GM18909 (cell line): ENCODE results near the gene DYRK1A.

Experiments
- ATAC-seq: cut with Tn5 transposase; IDR thresholded peaks from one replicate; pipeline ENCODE4 v1.9.1; 2021; ENCODE audit warnings: mild to moderate bottlenecking; ENCODE audit not compliant: unreplicated experiment, poor library complexity

DYRK1A gene

GRCh38 chr21:37472581-37472980, 106.0 kb downstream of the DYRK1A start:
- no peak for ATAC-seq

GRCh38 chr21:37473491-37473890, 106.9 kb downstream of the DYRK1A start:
- ATAC-seq = no peak

GRCh38 chr21:37474342-37474741, 107.8 kb downstream of the DYRK1A start:
- no peak for ATAC-seq

DNA sequence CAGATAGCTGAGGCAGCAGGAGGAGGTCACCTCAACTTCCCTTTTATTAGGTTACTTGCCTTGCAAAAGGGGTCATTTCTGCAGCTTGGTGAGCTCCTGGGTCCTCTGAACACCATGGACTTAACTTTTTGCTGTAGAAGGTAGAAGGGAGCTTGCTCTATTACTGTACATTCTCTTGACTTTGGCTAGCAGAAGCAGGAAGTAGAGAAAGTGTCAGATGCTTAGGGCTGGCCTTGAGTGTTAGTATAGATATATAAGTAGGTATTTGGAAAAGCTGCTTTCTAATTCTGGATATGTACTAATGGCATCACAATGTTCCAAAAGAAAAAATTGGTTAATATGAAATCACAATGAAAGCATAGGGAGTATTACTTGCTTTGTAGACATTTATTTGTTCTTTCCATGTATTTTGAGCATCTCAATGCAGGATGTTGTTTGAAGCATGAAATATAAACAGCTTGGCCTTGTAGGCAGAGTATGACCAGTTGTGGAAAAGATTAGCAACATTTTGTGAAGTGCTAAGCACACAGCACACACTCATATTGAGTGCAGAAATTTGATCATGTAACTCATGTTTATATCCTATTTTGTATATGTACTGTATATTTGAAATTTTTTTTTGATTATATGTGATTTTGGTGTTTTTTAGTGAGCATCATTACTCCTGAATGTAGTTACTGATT, 108.8 kb downstream of the DYRK1A start:
- ATAC-seq = no peak

DNA sequence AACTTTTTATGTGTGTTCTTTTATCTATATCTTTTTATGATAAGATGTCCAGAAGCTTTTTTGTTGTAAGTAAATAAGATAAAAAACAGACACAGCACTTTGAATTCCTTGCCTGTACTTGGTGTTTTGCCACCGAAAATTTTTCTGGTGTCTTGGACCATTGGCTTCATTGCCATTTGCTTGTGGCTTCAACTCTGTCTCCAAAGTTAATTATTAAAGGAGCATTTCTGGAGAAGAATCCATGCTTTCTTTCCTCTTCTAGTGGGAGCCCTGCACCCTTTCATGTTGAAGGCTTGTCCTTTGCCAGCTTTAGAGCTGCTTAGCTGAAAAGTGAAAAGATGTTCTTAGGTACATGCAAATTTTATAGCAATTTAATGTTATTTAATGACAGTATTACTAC, 112.2 kb downstream of the DYRK1A start:
- no peak for ATAC-seq

- ATAC-seq = no peak
Measured at GRCh38 chr21:37483776-37484175, 117.2 kb downstream of the DYRK1A start.

- ATAC-seq = no peak
Measured at GRCh38 chr21:37484535-37485474, 118.2 kb downstream of the DYRK1A start.

DNA sequence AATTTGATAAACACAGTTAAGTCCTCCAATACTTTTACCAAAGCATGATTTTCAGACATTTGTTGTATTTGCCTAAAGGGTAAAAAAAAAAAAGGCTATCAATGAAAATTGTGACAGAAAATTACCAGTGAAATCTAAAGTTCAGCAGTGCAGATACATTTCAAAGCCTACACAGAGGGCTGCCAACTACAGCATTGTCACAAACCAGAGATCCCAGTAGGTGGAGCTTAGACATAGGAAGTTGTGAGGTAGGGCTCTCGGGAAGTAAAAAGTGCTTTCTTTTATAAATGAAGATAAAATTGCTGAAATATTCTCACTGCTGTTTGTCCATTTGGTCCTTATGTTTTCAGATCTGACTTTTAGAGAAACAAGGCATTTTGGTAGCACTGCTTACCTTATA, 123.0 kb downstream of the DYRK1A start:
- ATAC-seq = no peak

GRCh38 chr21:37490084-37490483, 123.5 kb downstream of the DYRK1A start:
- ATAC-seq = no peak

DNA sequence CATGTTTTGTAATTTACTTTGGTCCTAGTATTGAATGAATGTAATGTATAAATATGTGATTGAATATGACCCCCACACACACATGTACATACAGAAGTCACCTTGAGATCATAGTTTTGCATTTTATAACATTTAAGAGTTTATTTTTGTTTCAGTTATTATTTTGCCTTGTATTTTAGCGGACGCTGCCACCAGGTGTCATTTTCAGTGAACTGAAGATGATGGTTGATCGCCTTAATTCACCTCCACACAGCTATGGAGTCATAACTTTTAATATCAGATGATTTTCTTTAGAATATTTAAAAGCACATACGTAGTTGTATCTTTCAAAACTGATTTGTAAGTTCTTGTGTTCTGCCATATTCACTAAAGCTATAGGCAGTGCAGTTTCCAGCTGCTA, 130.4 kb downstream of the DYRK1A start:
- ATAC-seq = no peak

DNA sequence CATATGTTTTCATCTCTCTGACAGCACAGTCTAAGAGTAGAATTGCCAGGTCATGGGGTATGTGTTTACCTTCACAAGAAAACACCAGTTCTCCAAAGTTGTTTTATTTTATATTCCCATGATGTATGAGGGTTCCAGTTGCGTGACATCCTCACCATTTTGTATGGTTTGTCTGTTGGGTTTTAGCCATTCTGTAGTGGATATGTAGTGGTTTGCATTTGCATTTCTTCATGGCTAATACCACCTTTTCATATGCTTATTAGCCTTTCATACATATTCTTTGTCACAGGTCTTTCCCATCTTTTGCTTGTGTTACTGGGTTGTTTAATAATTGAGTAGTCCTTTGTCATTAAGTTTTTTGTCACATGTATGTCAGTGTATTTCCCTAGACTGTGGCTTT, 132.1 kb downstream of the DYRK1A start:
- no peak for ATAC-seq

DNA sequence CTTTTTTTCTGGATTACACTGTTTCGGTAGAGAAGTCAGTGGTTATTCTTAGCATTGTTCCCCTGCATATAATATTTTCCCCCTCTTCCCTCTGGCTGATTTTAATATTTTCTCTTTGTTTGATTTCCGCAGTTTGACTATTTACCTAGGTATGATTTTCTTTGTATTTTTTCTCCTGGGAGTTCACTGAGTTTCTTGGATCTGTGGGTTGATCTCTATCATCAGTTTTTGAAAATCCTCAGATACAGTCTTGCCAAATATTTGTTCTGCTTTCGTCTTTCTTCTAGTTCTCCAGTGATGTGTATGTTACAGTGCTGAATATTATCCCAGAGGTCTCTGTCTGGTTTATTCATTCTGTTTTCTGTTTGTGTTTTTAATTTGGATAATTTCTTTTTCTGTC, 136.4 kb downstream of the DYRK1A start:
- no peak for ATAC-seq

GRCh38 chr21:37503848-37504467, 137.4 kb downstream of the DYRK1A start:
- ATAC-seq = no peak

DNA sequence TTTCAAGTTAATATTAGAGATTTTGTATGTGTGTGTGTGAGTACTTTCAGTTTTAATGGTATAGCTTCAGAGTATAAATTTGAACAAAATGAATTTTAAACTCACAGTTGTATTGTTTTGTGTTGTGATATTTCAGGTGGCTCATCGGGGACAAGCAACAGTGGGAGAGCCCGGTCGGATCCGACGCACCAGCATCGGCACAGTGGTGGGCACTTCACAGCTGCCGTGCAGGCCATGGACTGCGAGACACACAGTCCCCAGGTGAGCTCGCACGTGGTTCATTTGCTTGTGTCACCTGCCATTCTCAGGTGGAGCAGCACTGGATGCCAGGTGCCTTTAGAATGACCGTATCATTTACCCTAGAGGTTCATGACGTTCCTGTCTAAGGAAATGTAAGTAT, 139.4 kb downstream of the DYRK1A start:
- ATAC-seq = no peak

- ATAC-seq = no peak
Measured at GRCh38 chr21:37507716-37508115, 141.1 kb downstream of the DYRK1A start.

- ATAC-seq = no peak
Measured at GRCh38 chr21:37508341-37508740, 141.8 kb downstream of the DYRK1A start.

DNA sequence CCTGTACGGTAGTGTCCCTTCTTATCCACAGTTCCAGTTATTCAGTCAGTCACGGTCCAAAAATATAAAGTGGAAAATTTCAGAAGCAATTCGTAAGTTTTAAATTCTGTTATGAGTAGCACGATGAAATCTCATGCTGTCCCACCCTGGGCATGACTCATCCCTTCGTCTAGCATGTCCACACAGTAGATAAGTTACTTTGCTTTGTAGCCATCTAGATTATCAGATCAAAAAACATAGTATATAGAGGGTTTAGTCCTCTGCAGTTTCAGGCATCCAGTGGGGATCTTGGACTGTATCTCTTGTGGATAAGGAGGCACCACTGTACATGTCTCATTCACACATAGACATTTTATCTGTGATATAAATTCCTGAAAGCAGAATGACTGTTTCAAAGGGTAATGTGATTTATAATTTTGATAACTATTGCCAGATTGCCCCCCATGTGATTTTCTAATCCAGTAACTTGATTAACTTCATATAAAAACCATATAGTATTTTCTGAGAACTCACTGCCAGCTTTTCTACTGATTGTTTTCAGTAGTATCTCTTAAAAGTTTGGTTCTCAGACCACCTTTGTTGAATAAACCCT, 143.3 kb downstream of the DYRK1A start:
- ATAC-seq = no peak

- no peak for ATAC-seq
Measured at GRCh38 chr21:37511848-37512247, 145.3 kb downstream of the DYRK1A start.

GRCh38 chr21:37513383-37513782, 146.8 kb downstream of the DYRK1A start:
- ATAC-seq = no peak

DNA sequence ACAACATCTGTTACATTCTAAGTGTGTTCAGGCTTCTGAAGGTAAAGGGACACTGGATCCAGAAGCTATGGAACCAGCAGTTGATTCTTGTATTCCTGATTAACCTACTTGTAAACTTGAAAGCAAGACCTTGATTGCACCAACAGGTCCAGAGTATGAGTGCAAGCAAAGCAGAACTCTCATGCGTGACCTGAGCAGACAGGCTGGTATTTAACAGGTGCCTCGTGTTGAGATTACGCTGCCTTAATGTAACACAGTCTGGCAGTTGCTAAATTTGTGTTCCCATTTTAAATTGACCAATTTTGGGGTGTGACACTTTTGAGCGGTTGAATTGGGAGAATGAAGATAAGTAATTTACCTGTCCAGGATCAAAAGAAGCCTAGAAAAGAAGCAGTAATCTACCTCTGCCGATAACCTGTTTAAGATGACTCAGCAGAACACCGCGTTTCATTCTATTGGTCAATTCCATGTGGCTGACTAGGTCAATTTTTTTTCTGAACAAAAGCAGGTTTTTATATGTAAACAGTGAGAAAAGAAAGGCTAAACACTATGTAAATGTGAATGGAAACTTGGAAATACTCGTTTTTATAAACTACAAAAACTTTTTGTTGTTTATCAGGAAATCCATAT, 147.6 kb downstream of the DYRK1A start:
- ATAC-seq = no peak
